OCI-LY3 (cell line): ENCODE data around the gene TM4SF20.

ENCODE experiments used
- H2AFZ ChIP-seq: fragments of 200-600, 300-600 bp; shearing (Covaris generic); 2 replicates; pipeline ENCODE4 v1.6.0; 2014; ENCODE audit warnings: antibody characterized with exemption, low read depth, low read length
- H3K27ac ChIP-seq: fragments of 200-600, 300-600 bp; sonication (generic); 2 replicates; pipeline ENCODE4 v1.5.1; 2014; ENCODE audit warnings: mild to moderate bottlenecking, low read length, moderate library complexity, mixed read lengths
- H3K27me3 ChIP-seq: fragments of 200-600, 300-600 bp; sonication (generic); 2 replicates; pipeline ENCODE4 v1.6.1; 2014; ENCODE audit warnings: low read depth, low read length, mixed read lengths
- H3K36me3 ChIP-seq: fragments of 200-600, 300-600 bp; sonication (generic); replicated peaks from 2 replicates; pipeline ENCODE3; 2014; ENCODE audit warnings: low read depth, low read length, mixed read lengths
- H3K4me1 ChIP-seq: fragments of 300-600, 200-600 bp; sonication (generic); 2 replicates; pipeline ENCODE4 v1.6.1; 2014; ENCODE audit warnings: low read length, mixed read lengths
- H3K4me2 ChIP-seq: fragments of 200-600, 300-600 bp; sonication (generic); 2 replicates; pipeline ENCODE4 v1.6.1; 2014; ENCODE audit warnings: low read length, mixed read lengths
- H3K4me3 ChIP-seq: fragments of 300-600, 200-600 bp; sonication (generic); 2 replicates; pipeline ENCODE4 v1.5.1; 2014; ENCODE audit warnings: antibody characterized with exemption, mild to moderate bottlenecking, low read length, moderate library complexity
- H3K79me2 ChIP-seq: fragments of 300-600, 200-600 bp; shearing (Covaris generic); 2 replicates; pipeline ENCODE4 v1.6.1; 2014; ENCODE audit warnings: mild to moderate bottlenecking, low read length, mixed read lengths
- H3K9ac ChIP-seq: fragments of 300-600, 200-600 bp; shearing (Covaris generic); 2 replicates; pipeline ENCODE4 v1.6.0; 2014; ENCODE audit warnings: mild to moderate bottlenecking, low read length, moderate library complexity
- H3K9me3 ChIP-seq: fragments of 200-600, 300-600 bp; shearing (Covaris generic); 2 replicates; pipeline ENCODE4 v1.6.1; 2014; ENCODE audit warnings: low read length, mixed read lengths; ENCODE audit not compliant: insufficient read depth
- H4K20me1 ChIP-seq: fragments of 200-600, 300-600 bp; sonication (generic); 2 replicates; pipeline ENCODE4 v1.6.1; 2016; ENCODE audit warnings: low read length, mixed read lengths; ENCODE audit not compliant: insufficient read depth
- CTCF ChIP-seq: fragments of 200-600, 300-600 bp; sonication (generic); IDR thresholded peaks from 2 replicates; pipeline ENCODE4 v1.5.1; 2014; ENCODE audit warnings: antibody characterized with exemption, low read length, low read depth
- EZH2phosphoT487 ChIP-seq: fragments of 200-600 bp; shearing (Covaris generic); IDR thresholded peaks from 2 replicates; pipeline ENCODE4 v1.6.1; 2018; ENCODE audit warnings: antibody characterized with exemption, mixed run types, low read depth

The TM4SF20 gene

GRCh38 chr2:227379095-227379494 lies at the start of gene TM4SF20:
TSS of gene TM4SF20 (minus strand) at chr2:227379306. CDS start at chr2:227379268, 38 bp downstream.
- H3K79me2 ChIP-seq: no peaks in the 10 kb centered on the region
- no peak within 1 kb of the TSS for H3K9ac ChIP-seq
- TF ChIP-seq EZH2phosphoT487 (no peak), CTCF (no peak)
- no peaks in the 10 kb centered on the region for H3K4me1 ChIP-seq
- no peak within 1 kb of the TSS for H3K27ac ChIP-seq
- no peaks in the 10 kb centered on the region for H3K36me3 ChIP-seq
- H3K4me3 ChIP-seq: no peak within 1 kb of the TSS
- H3K4me2 ChIP-seq: no peak within 1 kb of the TSS
- H2AFZ ChIP-seq: no peak within 1 kb of the TSS
- H3K27me3 ChIP-seq: no peaks in the 10 kb centered on the region
- H4K20me1 ChIP-seq: no peaks in the 10 kb centered on the region
- H3K9me3 ChIP-seq: no peaks in the 10 kb centered on the region

- no peak overlapping the region for H3K9ac ChIP-seq
- no peaks in the 10 kb centered on the region for H3K27me3 ChIP-seq
These were observed 49.7 kb upstream of the TM4SF20 start for GRCh38 chr2:227428731-227429285.

GRCh38 chr2:227423656-227424499 lies 44.8 kb upstream of the TM4SF20 start:
- TF ChIP-seq CTCF (no peak), EZH2phosphoT487 (no peak)
- H3K9me3 ChIP-seq: no peaks in the 10 kb centered on the region
- no peaks in the 10 kb centered on the region for H3K36me3 ChIP-seq
- H4K20me1 ChIP-seq: no peaks in the 10 kb centered on the region
- no peak overlapping the region for H3K27ac ChIP-seq
- no peak overlapping the region for H2AFZ ChIP-seq
- H3K9ac ChIP-seq: no peak overlapping the region
- no peaks in the 10 kb centered on the region for H3K79me2 ChIP-seq
- no peaks in the 10 kb centered on the region for H3K27me3 ChIP-seq
- no peaks in the 10 kb centered on the region for H3K4me1 ChIP-seq
- no peak overlapping the region for H3K4me3 ChIP-seq
- H3K4me2 ChIP-seq: no peak overlapping the region

More at GRCh38 chr2:227428731-227429285, 49.7 kb upstream of the TM4SF20 start:
- Histone ChIP-seq H3K27ac (no peak overlapping the region), H3K4me1 (no peaks in the 10 kb centered on the region), H3K36me3 (no peaks in the 10 kb centered on the region), H3K79me2 (no peaks in the 10 kb centered on the region), H2AFZ (no peak overlapping the region), H3K4me2 (no peak overlapping the region), H4K20me1 (no peaks in the 10 kb centered on the region), H3K9me3 (no peaks in the 10 kb centered on the region; the same call in 1 of the 2 replicates), H3K4me3 (no peak overlapping the region)
- TF ChIP-seq EZH2phosphoT487 (no peak), CTCF (no peak)

- Histone ChIP-seq H3K9ac (no peak overlapping the region), H3K36me3 (no peaks in the 10 kb centered on the region), H3K4me2 (no peak overlapping the region), H3K9me3 (no peaks in the 10 kb centered on the region), H3K4me1 (peaks cover 9% of the 10 kb centered on the region), H3K27ac (no peak overlapping the region), H4K20me1 (no peaks in the 10 kb centered on the region), H2AFZ (no peak overlapping the region), H3K27me3 (no peaks in the 10 kb centered on the region), H3K79me2 (no peaks in the 10 kb centered on the region), H3K4me3 (no peak overlapping the region)
- TF ChIP-seq EZH2phosphoT487 (no peak), CTCF (no peak)
These were observed 41.3 kb upstream of the TM4SF20 start for GRCh38 chr2:227420087-227421052.
